HepG2 (cell line): ENCODE measurements around the gene ADIPOR2. TPM values are rescaled to one million over a fixed set of nuclear protein-coding genes. Genes with fewer than 3 reads are reported as not detected.

Source experiments
- AFF4 ChIP-seq: sonication (generic); formaldehyde crosslinking; IDR thresholded peaks from 2 replicates; pipeline ENCODE4 v1.4.0; 2020; ENCODE audit warnings: missing genetic modification reagents
- BRCA1 ChIP-seq: sonication (generic); formaldehyde crosslinking; IDR thresholded peaks from 2 replicates; pipeline ENCODE4 v1.4.0; 2020; ENCODE audit warnings: missing genetic modification reagents
- CC2D1A ChIP-seq: sonication (generic); formaldehyde crosslinking; IDR thresholded peaks from 2 replicates; pipeline ENCODE4 v1.8.1; 2023; ENCODE audit warnings: mild to moderate bottlenecking, missing genetic modification reagents
- CEBPZ ChIP-seq: IDR thresholded peaks from 2 replicates; pipeline ENCODE4 v1.6.1; 2012; ENCODE audit warnings: low read length, improper control_type of control experiment
- HNF4A ChIP-seq: sonication (generic); formaldehyde crosslinking; IDR thresholded peaks from 2 replicates; pipeline ENCODE4 v1.4.0; 2020; ENCODE audit warnings: missing genetic modification reagents
- NCOR1 ChIP-seq: fragments of 200-600 bp; sonication (generic); IDR thresholded peaks from 2 replicates; pipeline ENCODE4 v1.7.0; 2017; ENCODE audit warnings: antibody characterized with exemption, low read length, borderline replicate concordance
- NKX3-1 ChIP-seq: sonication (generic); formaldehyde crosslinking; IDR thresholded peaks from 2 replicates; pipeline ENCODE4 v1.5.0; 2020; ENCODE audit warnings: missing genetic modification reagents
- NR2F6 ChIP-seq, 2 experiments: IDR thresholded peaks; 2 replicates each; pipeline ENCODE4 v1.6.1; 2016; ENCODE audit warnings: antibody characterized with exemption in 1 of 2, mild to moderate bottlenecking in 1 of 2
- U2AF2 ChIP-seq: fragments of 200-400 bp; formaldehyde crosslinking; IDR thresholded peaks from 2 replicates; pipeline ENCODE4 v1.6.1; 2017; ENCODE audit warnings: low read depth, mild to moderate bottlenecking, low read length
- ZFP37 ChIP-seq: sonication (generic); formaldehyde crosslinking; IDR thresholded peaks from 2 replicates; pipeline ENCODE4 v1.4.0; 2020; ENCODE audit warnings: missing genetic modification reagents, borderline replicate concordance
- ZNF207 ChIP-seq: fragments of 450-650 bp; IDR thresholded peaks from 2 replicates; pipeline ENCODE4 v1.6.1; 2016; ENCODE audit warnings: antibody characterized with exemption, borderline replicate concordance
- ZNF460 ChIP-seq: sonication (generic); formaldehyde crosslinking; IDR thresholded peaks from 2 replicates; pipeline ENCODE4 v1.5.1; 2020; ENCODE audit warnings: missing genetic modification reagents, mild to moderate bottlenecking, borderline replicate concordance
- ZNF530 ChIP-seq: sonication (generic); formaldehyde crosslinking; IDR thresholded peaks from 2 replicates; pipeline ENCODE4 v1.5.0; 2020; ENCODE audit warnings: low read depth, mild to moderate bottlenecking, missing genetic modification reagents
- ZNF687 ChIP-seq: sonication (generic); formaldehyde crosslinking; IDR thresholded peaks from 2 replicates; pipeline ENCODE4 v1.5.1; 2020; ENCODE audit warnings: mild to moderate bottlenecking, missing genetic modification reagents, moderate library complexity
- ZNF770 ChIP-seq: sonication (generic); formaldehyde crosslinking; IDR thresholded peaks from 2 replicates; pipeline ENCODE4 v1.5.0; 2020; ENCODE audit warnings: mild to moderate bottlenecking, missing genetic modification reagents
- polyA plus RNA-seq, 8 experiments: library from polyadenylated mRNA; depleted of rRNA in 3 of 8; stranded (reverse) in 7 of 8; unstranded in 1 of 8; fragments of >200 nt; fragmentation: Illumina TruSeq in 4 of 8; extraction: Trizol in 4 of 8; gene quantifications; 2 replicates each; pipeline versions ENCODE4 v1.2.1 to v1.2.3, GENCODE V29; 2011 to 2016; ENCODE audit warnings: low read depth in 4 of 8, missing spikeins in 1 of 8, mixed read lengths in 1 of 8; ENCODE audit not compliant: insufficient read depth in 1 of 8
- total RNA-seq, 5 experiments: library from RNA; depleted of rRNA; stranded (reverse); fragments of >200 nt; fragmentation: Illumina TruSeq; extraction: Trizol; gene quantifications; 2 replicates each; pipeline ENCODE4 v1.2.3, GENCODE V29; 2016; ENCODE audit warnings: low read depth in 1 of 5

ADIPOR2 gene
- total and polyA plus RNA-seq, 2 of the 13 experiments (the other 11 are each of a cell fraction or from before 2014, with no cell fraction given): 35.2 to 52.2 TPM

GRCh38 chr12:1668833-1669543 is 21.9 kb upstream of the ADIPOR2 start (continued):
- TF ChIP-seq AFF4 (CRISPR knock-in tag) (no peak), ZNF770 (no peak), ZFP37 (CRISPR knock-in tag) (0 out of 2 replicates have a peak, but pooled peaks have one; percentile 24), BRCA1 (CRISPR knock-in tag) (peak; percentile 61; the same call in 1 of the 2 replicates), ZNF207 (no peak), CEBPZ (no peak), NKX3-1 (CRISPR knock-in tag) (no peak), ZNF687 (peak; percentile 64), HNF4A (CRISPR knock-in tag) (peak; percentile 72), U2AF2 (no peak), NCOR1 (peak; percentile 95), ZNF460 (CRISPR knock-in tag) (no peak), CC2D1A (CRISPR knock-in tag) (no peak), NR2F6 (IDR thresholded peaks at IDR 0.05) (peak; percentile 93), NR2F6 (CRISPR knock-in tag; IDR thresholded peaks at IDR 0.05) (peak; percentile 84), ZNF530 (no peak)
